Middle frontal gyrus (tissue), 1 donor: ENCODE data around the gene ARRDC1.
"Not testable (repeated sequence)": the region's sequence is repeated elsewhere in the genome, so short reads cannot be mapped to it uniquely, and the experiment has no call there.

Experiments
- DNase-seq: peaks from one replicate; pipeline ENCODE4 v3.0.0-alpha.2; 2015; ENCODE audit warnings: low spot score; ENCODE audit errors: extremely low spot score

Gene ARRDC1

GRCh38 chr9:137612741-137613142 is 7.3 kb downstream of the ARRDC1 start:
- DNase-seq: no peak

- DNase-seq: no peak
Measured at GRCh38 chr9:137613259-137613658, 7.8 kb downstream of the ARRDC1 start.

GRCh38 chr9:137613738-137614523 is 8.4 kb downstream of the ARRDC1 start:
- no peak for DNase-seq

GRCh38 chr9:137614631-137615386 is 9.3 kb downstream of the ARRDC1 start:
- no peak for DNase-seq

GRCh38 chr9:137615387-137615871 is 9.9 kb downstream of the ARRDC1 start:
- DNase-seq: no peak

- DNase-seq: peak; percentile 81
Measured at GRCh38 chr9:137618105-137619067, 12.9 kb downstream of the ARRDC1 start, which contains the start of gene EHMT1. Gene EHMT1 (plus strand): TSS chr9:137619005. CDS start chr9:137619029, 24 bp downstream.

GRCh38 chr9:137619240-137620047 is 14.0 kb downstream of the ARRDC1 start:
- DNase-seq: no peak

- DNase-seq: no peak
Measured at GRCh38 chr9:137620048-137620405, 14.5 kb downstream of the ARRDC1 start.

GRCh38 chr9:137620581-137620980 is 15.1 kb downstream of the ARRDC1 start:
- DNase-seq: no peak

GRCh38 chr9:137621131-137621757 is 15.8 kb downstream of the ARRDC1 start:
- DNase-seq: no peak

- not testable (repeated sequence) for DNase-seq
Measured at GRCh38 chr9:137622211-137622610, 16.7 kb downstream of the ARRDC1 start.

- DNase-seq: no peak
Measured at GRCh38 chr9:137626464-137626863, 21.0 kb downstream of the ARRDC1 start.

GRCh38 chr9:137627406-137627805 is 21.9 kb downstream of the ARRDC1 start:
- DNase-seq: not testable (repeated sequence)

GRCh38 chr9:137630126-137630525 is 24.6 kb downstream of the ARRDC1 start:
- no peak for DNase-seq

GRCh38 chr9:137630679-137631078 is 25.2 kb downstream of the ARRDC1 start:
- no peak for DNase-seq

GRCh38 chr9:137631345-137632229 is 26.1 kb downstream of the ARRDC1 start:
- no peak for DNase-seq

- DNase-seq: no peak
Measured at GRCh38 chr9:137632230-137633161, 27.0 kb downstream of the ARRDC1 start.

GRCh38 chr9:137634016-137634415 is 28.5 kb downstream of the ARRDC1 start:
- DNase-seq: no peak
